Activated T-cell treated with anti-CD3 and anti-CD28 coated beads, Interleukin-2, amount 50 U/mL, for 72 hours (primary cell): ENCODE data around the gene TTBK1. TPM values are rescaled to one million over a fixed set of nuclear protein-coding genes. Genes with fewer than 3 reads are reported as not detected.

ENCODE experiments used
- ATAC-seq, 2 donors: fragments of 150-1000 bp; cut with Tn5 transposase; replicated peaks in 1 of 2; 2 replicates each; pipeline ENCODE4 v1.10.0; 2021; ENCODE audit warnings: moderate library complexity in 2 of 2, mild to moderate bottlenecking in 1 of 2
- DNase-seq, 2 donors: peaks; one replicate each; pipeline ENCODE4 v3.0.0; 2021 to 2022; ENCODE audit warnings: mixed read lengths in 1 of 2
- H3K27ac Mint-ChIP-seq: one replicate; pipeline ENCODE4 v1.8.0; 2022; ENCODE audit warnings: mild to moderate bottlenecking, moderate library complexity, mixed read lengths
- H3K27me3 Mint-ChIP-seq: one replicate; pipeline ENCODE4 v1.8.0; 2022; ENCODE audit warnings: low read depth, mixed read lengths
- H3K36me3 Mint-ChIP-seq, 2 donors: one replicate each; pipeline ENCODE4 v1.8.0; 2022; ENCODE audit warnings: mixed read lengths in 2 of 2, mild to moderate bottlenecking in 1 of 2; ENCODE audit not compliant: insufficient read depth in 2 of 2
- H3K4me1 Mint-ChIP-seq: one replicate; pipeline ENCODE4 v1.8.0; 2022; ENCODE audit warnings: low read depth, mixed read lengths
- H3K4me3 Mint-ChIP-seq, 2 donors: one replicate each; pipeline ENCODE4 v1.8.0; 2022; ENCODE audit warnings: mild to moderate bottlenecking in 2 of 2, mixed read lengths in 2 of 2, moderate library complexity in 2 of 2
- H3K9me3 Mint-ChIP-seq, 2 donors: one replicate each; pipeline ENCODE4 v1.8.0; 2022; ENCODE audit warnings: mixed read lengths in 2 of 2
- total RNA-seq, 2 donors: library from RNA; stranded (reverse); gene quantifications; one replicate each; pipeline ENCODE4 v1.2.3, GENCODE V29; 2022

TTBK1 gene
- total RNA-seq, 2 donors from 2014 or later = 1.1 to 1.2 TPM

DNA sequence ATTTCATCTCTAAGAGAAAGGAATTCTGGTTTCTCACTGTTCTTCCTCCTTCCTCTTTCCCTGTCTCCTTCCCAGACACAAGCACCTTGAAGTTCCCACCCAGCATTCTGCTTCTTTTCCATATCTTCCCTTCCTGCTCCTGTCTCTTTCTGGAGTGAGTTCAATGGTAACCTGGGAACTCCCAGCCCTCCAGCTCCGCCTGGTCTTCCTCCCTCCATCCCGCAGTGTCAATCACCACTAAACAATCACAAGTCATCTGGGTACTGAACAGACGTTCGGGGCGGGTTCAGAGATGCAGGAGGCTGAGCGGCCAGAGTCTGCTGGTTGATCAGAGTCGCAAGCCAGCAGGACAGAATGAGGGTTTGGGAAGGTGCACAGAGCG is 7.7 kb downstream of the TTBK1 start:
- DNase-seq = peak in 1 of 2 donors; percentile 26
- Mint-ChIP-seq H3K27me3 (peaks cover 25% of the 10 kb centered on the region), H3K27ac (no peak overlapping the region), H3K4me1 (peaks cover 54% of the 10 kb centered on the region), H3K36me3 (no peaks in the 10 kb centered on the region), H3K4me3 (peak overlapping the region; percentile 5 to 58), H3K9me3 (no peaks in the 10 kb centered on the region)
- no peak for ATAC-seq

DNA sequence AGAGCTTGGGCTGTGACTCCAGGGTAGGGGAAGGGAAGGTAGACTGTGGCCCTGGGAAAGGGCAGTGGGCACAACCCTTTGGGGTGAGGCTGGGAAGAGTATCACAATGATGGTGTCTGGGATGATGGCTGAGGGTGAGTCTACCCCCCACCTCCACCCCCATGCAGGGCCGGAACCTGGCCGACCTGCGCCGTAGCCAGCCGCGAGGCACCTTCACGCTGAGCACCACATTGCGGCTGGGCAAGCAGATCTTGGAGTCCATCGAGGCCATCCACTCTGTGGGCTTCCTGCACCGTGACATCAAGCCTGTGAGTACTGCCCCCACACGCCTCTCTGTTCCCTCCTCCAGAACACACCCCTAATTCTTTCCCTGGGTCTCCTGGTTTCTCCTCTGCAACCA is 10.1 kb downstream of the TTBK1 start:
- DNase-seq = no peak
- H3K36me3 Mint-ChIP-seq = no peaks in the 10 kb centered on the region
- ATAC-seq = no peak
- no peak overlapping the region for H3K27ac Mint-ChIP-seq
- no peaks in the 10 kb centered on the region for H3K9me3 Mint-ChIP-seq
- H3K4me1 Mint-ChIP-seq = peaks cover 46% of the 10 kb centered on the region
- peaks cover 25% of the 10 kb centered on the region for H3K27me3 Mint-ChIP-seq
- H3K4me3 Mint-ChIP-seq = no peak overlapping the region

DNA sequence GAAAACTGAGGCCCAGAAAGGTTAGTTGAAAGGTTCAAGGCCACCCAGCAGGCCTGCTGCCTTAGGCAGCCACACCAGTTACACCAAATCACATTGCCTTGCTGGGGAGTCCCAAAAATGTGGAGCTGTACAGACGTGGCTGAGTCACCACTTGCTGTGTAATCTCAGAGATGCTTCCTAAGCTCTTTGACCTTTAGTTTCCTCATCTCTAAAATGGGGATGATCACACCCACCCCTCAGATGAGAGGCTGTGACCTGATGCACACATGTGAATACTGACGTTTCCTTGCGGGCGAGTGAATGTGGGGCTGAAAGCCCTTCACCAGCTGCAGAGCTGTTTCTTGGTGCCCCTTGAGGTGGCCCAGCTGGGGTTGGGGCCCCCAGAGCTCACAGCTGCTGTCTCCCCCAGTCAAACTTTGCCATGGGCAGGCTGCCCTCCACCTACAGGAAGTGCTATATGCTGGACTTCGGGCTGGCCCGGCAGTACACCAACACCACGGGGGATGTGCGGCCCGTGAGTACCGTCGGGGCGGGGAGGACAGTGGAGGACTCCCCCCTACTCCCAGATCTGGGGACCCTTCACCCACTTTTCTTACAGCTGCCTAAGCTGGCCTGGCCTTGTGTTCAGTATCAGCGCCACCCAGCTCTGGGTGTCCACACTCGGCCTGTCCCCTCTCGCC is 11.0 kb downstream of the TTBK1 start:
- Mint-ChIP-seq H3K4me3 (peak overlapping the region in 1 of 2 donors; percentile 11), H3K9me3 (no peaks in the 10 kb centered on the region), H3K36me3 (no peaks in the 10 kb centered on the region), H3K27me3 (peaks cover 25% of the 10 kb centered on the region), H3K4me1 (peaks cover 46% of the 10 kb centered on the region), H3K27ac (no peak overlapping the region)
- ATAC-seq (peak; percentile 76 to 83), DNase-seq (peak; percentile 39 to 40)

DNA sequence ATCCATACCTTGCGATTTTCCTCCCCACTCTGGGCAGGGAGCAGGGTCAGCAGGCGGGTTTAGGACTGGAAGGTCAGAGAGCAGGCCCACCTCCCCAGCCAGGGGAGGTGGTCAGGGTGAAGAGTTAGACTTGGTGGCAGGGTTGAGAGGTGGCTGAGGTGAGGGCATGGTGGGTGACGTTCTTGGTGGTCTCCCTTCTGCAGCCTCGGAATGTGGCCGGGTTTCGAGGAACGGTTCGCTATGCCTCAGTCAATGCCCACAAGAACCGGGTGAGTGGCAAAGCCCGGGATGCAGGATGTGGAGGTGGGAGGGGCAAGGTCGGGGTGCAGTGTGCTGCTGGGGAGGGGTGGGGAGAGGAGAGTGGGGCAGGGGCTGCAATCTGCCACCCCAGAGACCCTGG is 11.6 kb downstream of the TTBK1 start:
- no peak for ATAC-seq

DNA sequence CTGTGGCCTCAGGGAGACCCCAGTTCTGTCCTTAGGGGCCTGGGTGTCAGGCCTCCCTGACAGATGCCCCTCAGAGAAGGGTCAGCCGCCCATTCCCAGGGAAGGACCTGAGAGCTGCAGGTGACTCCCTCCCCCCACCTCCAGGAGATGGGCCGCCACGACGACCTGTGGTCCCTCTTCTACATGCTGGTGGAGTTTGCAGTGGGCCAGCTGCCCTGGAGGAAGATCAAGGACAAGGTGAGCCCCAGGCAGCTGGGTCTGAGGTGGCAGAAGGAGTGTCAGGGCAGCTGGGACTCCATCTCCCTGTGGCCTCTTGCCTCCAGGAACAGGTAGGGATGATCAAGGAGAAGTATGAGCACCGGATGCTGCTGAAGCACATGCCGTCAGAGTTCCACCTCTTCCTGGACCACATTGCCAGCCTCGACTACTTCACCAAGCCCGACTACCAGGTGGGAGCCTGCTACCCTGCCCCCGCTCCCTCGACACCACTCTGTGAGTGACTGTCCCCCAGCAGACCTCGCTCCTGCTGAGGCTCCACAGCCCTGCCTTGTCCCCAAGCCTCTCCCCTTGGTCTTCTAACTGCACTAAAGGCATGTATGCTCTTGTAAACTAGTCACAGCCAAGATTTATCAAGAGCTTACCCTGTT is 12.2 kb downstream of the TTBK1 start:
- Mint-ChIP-seq H3K27me3 (peaks cover 24% of the 10 kb centered on the region), H3K4me1 (peaks cover 46% of the 10 kb centered on the region), H3K4me3 (no peak overlapping the region), H3K36me3 (no peaks in the 10 kb centered on the region), H3K27ac (no peak overlapping the region), H3K9me3 (no peaks in the 10 kb centered on the region)
- ATAC-seq (no peak), DNase-seq (no peak)

More for the DNA sequence above, 11.6 kb downstream of the TTBK1 start:
- no peaks in the 10 kb centered on the region for H3K9me3 Mint-ChIP-seq
- no peak overlapping the region for H3K27ac Mint-ChIP-seq
- DNase-seq = no peak
- no peaks in the 10 kb centered on the region for H3K36me3 Mint-ChIP-seq
- H3K4me1 Mint-ChIP-seq = peaks cover 46% of the 10 kb centered on the region
- no peak overlapping the region for H3K4me3 Mint-ChIP-seq
- H3K27me3 Mint-ChIP-seq = peaks cover 25% of the 10 kb centered on the region

DNA sequence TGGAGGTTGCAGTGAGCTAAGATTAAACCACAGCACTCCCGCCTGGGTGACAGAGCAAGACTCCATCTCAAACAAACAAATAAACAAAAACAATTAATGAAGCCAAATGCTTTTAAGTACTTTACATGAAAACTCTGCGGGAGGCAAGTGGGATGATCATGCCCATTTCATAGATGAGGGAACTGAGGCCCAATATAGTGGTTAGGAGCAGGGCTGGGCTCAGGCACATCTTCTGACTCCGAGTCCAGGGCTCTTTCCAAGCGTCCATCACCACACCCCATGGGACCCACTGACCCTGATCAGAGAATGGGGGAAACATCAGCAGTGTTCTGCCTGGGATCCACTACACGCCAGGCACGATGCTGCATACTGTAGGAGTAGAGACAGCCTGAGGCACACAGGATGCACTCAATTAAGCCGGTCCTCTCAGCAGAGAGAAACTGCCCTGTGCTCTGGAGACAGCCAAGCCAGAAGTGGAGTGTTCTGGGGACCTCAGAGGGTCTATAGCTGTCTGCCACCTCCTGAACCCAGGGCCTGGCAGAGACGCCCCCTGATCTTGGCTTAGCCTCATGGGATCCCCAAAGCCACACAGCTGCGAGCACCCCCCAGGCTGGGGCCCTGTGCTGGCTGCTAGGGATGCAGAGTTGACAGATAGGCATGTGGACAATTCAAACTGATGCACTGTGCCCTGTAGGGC is 13.5 kb downstream of the TTBK1 start:
- no peak overlapping the region for H3K27ac Mint-ChIP-seq
- no peaks in the 10 kb centered on the region for H3K36me3 Mint-ChIP-seq
- peaks cover 33% of the 10 kb centered on the region for H3K4me1 Mint-ChIP-seq
- no peak for ATAC-seq
- no peak for DNase-seq
- H3K27me3 Mint-ChIP-seq = peaks cover 12% of the 10 kb centered on the region
- H3K9me3 Mint-ChIP-seq = no peaks in the 10 kb centered on the region
- peak overlapping the region in 1 of 2 donors; percentile 45 for H3K4me3 Mint-ChIP-seq

DNA sequence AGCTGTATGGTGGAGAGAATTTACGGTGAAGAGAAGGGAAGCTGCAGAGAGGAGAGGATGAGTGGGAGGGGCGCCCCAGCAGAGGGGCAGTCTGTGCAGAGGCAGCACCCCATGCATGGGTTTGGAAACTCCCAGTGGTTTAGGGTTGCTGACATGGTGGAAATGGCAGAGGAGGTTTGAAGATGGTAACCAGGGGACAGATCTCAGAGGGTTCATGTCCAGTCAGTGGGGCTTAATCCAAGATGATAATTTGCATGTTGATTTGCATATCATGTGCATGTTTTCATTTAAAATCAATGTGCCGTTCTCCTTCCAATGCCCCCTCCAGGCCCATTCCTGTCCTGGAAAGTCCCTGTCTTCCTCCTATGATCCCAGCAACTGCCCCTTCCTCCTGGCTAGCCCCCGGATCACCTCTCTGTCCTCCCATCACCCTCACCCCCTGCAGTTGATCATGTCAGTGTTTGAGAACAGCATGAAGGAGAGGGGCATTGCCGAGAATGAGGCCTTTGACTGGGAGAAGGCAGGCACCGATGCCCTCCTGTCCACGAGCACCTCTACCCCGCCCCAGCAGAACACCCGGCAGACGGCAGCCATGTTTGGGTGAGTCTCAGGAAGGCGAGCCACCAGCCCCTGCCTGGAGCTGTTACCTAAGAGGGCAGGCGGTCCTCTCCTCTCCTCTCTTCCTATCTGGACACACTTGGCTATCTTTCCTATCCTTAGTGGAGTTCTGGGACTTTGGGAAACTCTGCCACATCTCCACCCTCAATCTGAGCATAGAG is 14.3 kb downstream of the TTBK1 start:
- no peaks in the 10 kb centered on the region for H3K9me3 Mint-ChIP-seq
- ATAC-seq (peak; percentile 54 to 63), DNase-seq (peak; percentile 23 to 25)
- H3K27ac Mint-ChIP-seq = no peak overlapping the region
- H3K4me1 Mint-ChIP-seq = peaks cover 32% of the 10 kb centered on the region
- H3K4me3 Mint-ChIP-seq = peak overlapping the region in 1 of 2 donors; percentile 45
- peaks cover 6% of the 10 kb centered on the region for H3K27me3 Mint-ChIP-seq
- H3K36me3 Mint-ChIP-seq = no peaks in the 10 kb centered on the region

DNA sequence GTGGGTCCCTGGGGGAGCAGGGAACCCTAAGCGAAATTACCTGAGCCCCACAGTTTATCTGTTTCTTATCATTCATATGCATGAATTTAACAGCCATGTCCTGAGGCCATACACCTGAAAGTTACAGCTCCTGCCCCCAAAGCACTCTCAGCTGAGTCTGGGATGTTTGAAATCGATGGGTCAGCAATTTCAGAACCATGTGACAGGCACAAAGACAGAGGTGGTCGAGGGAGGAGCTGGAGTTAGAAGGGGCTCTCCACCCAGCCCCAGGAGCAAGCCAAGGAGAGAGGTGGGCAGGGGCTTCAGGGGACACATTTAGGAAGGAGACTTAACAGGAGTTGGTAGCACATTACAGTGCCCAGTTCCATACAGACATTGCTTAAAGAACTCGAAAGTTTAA is 14.9 kb downstream of the TTBK1 start:
- ATAC-seq (no peak), DNase-seq (no peak)
- H3K36me3 Mint-ChIP-seq = no peaks in the 10 kb centered on the region
- peaks cover 32% of the 10 kb centered on the region for H3K4me1 Mint-ChIP-seq
- H3K27me3 Mint-ChIP-seq = no peaks in the 10 kb centered on the region
- H3K4me3 Mint-ChIP-seq = no peak overlapping the region
- no peaks in the 10 kb centered on the region for H3K9me3 Mint-ChIP-seq
- no peak overlapping the region for H3K27ac Mint-ChIP-seq

DNA sequence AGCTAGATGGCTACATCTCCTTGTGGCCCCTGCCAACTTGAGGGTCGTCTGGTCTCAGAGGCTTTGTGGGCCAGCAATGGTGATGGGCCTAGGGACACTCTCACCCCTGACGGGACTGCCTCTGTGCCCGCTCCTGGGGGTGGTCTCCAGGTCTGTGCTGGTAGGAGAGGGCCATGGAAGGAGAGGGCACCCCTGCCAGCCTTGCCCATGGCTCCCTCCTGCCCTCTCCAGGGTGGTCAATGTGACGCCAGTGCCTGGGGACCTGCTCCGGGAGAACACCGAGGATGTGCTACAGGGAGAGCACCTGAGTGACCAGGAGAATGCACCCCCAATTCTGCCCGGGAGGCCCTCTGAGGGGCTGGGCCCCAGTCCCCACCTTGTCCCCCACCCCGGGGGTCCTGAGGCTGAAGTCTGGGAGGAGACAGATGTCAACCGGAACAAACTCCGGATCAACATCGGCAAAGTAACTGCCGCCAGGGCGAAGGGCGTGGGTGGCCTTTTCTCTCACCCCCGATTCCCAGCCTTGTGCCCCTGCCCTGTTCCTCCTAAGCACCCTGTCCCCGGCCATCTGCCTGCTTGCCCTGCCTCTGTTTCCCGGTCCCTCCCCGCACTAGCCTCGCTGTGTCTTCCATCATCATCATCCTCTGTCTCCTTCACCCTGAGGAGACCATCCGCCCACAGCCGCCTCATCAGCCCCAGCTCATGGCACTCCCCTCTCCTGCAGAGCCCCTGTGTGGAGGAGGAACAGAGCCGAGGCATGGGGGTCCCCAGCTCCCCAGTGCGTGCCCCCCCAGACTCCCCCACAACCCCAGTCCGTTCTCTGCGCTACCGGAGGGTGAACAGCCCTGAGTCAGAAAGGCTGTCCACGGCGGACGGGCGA is 15.8 kb downstream of the TTBK1 start:
- Mint-ChIP-seq H3K27me3 (no peaks in the 10 kb centered on the region), H3K36me3 (no peaks in the 10 kb centered on the region), H3K27ac (no peak overlapping the region), H3K4me3 (no peak overlapping the region), H3K9me3 (no peaks in the 10 kb centered on the region), H3K4me1 (peaks cover 26% of the 10 kb centered on the region)
- ATAC-seq (no peak), DNase-seq (no peak)

DNA sequence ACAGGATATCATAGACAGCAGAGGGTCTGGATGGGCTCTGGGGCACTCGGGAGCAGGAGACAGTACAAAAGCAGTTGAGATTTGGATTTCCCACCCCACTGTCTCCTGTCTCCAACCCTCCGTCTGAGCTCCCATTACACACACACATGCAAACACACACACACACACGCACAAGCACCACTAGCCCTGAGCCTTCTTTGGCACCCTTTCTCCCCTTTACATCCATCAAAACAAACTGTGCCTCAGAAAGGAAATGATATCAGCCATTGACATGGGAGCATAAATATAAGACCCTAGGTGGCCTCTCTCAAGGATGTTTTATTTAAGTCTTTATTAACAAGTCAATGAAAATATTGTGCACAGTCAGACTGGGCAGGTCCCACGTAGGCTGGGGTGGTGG is 17.5 kb downstream of the TTBK1 start:
- Mint-ChIP-seq H3K27me3 (no peaks in the 10 kb centered on the region), H3K9me3 (no peaks in the 10 kb centered on the region), H3K4me3 (no peak overlapping the region), H3K4me1 (peaks cover 16% of the 10 kb centered on the region), H3K27ac (no peak overlapping the region), H3K36me3 (no peaks in the 10 kb centered on the region)
- DNase-seq (no peak), ATAC-seq (no peak)

DNA sequence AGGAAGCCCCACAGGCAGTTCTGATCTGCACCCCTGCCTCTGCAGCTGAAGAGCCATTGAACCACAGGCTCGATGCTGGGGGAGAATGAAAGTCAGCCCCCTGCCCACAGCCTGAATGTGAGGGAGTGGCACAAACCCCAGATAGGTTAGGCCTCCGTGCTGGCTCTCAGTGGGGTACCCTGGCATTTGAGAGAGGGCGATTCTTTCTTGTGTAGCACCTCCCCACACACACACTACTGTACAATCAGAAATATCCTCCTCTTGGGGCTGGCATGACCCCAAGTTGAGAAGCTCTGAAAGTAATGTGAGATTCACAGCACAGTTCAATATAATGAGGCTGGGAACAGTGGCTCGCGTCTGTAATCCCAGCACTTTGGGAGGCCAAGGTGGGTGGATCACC is 17.9 kb downstream of the TTBK1 start:
- no peak for DNase-seq
- Mint-ChIP-seq H3K27ac (no peak overlapping the region), H3K9me3 (no peaks in the 10 kb centered on the region), H3K4me1 (peaks cover 15% of the 10 kb centered on the region), H3K4me3 (no peak overlapping the region), H3K27me3 (no peaks in the 10 kb centered on the region), H3K36me3 (no peaks in the 10 kb centered on the region)
- ATAC-seq = no peak

DNA sequence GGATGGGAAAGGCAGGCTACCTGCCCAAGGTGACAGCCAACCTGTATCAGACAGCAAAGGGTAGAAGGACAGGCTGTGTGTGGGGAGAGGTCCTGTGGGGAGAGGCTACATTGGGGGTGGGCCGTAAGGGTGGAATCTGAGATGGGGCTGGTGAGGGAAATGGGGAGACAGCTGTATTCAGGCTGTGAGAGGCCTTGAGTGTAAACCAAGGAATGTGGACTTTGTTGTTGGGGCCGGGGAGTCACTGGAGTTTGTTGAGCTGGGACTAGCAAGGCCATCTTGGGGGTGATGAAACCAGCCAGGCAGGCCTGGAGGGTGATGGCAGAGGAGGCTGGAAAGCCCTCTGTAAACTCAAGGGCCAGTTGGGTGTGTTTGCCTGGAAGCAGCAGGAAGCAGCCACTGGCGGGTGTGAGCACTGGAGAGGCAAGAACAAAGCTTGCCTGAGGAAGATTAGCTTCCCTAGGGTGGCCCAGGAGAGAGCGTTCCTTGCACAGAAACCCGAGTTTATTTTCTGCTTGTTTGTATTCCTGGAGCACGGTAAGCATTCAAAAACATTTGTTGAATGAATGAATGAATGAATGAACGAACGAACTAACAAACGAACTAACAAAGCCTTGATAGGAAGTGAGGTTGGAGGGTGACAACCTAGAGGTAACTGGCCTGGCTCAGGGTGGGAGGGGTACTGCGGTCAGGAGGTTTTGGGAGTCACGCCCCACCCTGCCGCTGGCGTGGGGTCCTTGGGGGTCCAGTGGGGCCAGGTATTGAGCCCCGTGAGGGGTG is 18.9 kb downstream of the TTBK1 start:
- no peak for ATAC-seq
- Mint-ChIP-seq H3K27ac (no peak overlapping the region), H3K4me3 (no peak overlapping the region), H3K27me3 (no peaks in the 10 kb centered on the region), H3K9me3 (no peaks in the 10 kb centered on the region), H3K4me1 (peaks cover 10% of the 10 kb centered on the region), H3K36me3 (no peaks in the 10 kb centered on the region)
- DNase-seq = no peak
